Suprapubic skin (tissue), 4 donors: ENCODE data around the gene YIPF2. TPM values are rescaled to one million over a fixed set of nuclear protein-coding genes. Genes with fewer than 3 reads are reported as not detected.

ENCODE experiments used
- DNase-seq, 2 donors: peaks; one replicate each; pipeline ENCODE4 v3.0.0-alpha.2; 2019; ENCODE audit warnings: low spot score in 2 of 2
- H3K27ac ChIP-seq: fragments of 200-600 bp; sonication (generic); one replicate; pipeline ENCODE4 v1.5.1; 2019
- H3K27me3 ChIP-seq: fragments of 200-600 bp; sonication (generic); one replicate; pipeline ENCODE4 v1.5.1; 2019
- H3K36me3 ChIP-seq: fragments of 200-600 bp; sonication (generic); one replicate; pipeline ENCODE4 v1.5.1; 2019
- H3K4me1 ChIP-seq: fragments of 200-600 bp; sonication (generic); one replicate; pipeline ENCODE4 v1.5.1; 2019
- H3K4me3 ChIP-seq: fragments of 200-600 bp; sonication (generic); one replicate; pipeline ENCODE4 v1.5.1; 2019; ENCODE audit warnings: mild to moderate bottlenecking
- H3K9me3 ChIP-seq: fragments of 200-600 bp; sonication (generic); one replicate; pipeline ENCODE4 v1.5.1; 2019
- EP300 ChIP-seq: sonication (generic); formaldehyde crosslinking; IDR thresholded peaks from one replicate; pipeline ENCODE4 v1.6.1; 2017; ENCODE audit warnings: antibody characterized with exemption
- POLR2A ChIP-seq, 2 donors: fragments of 450-650 bp; IDR thresholded peaks; one replicate each; pipeline ENCODE4 v1.6.1; 2017; ENCODE audit warnings: antibody characterized with exemption in 2 of 2, mild to moderate bottlenecking in 2 of 2, moderate library complexity in 2 of 2
- POLR2AphosphoS5 ChIP-seq, 3 donors: sonication (generic); formaldehyde crosslinking; IDR thresholded peaks; one replicate each; pipeline ENCODE4 v1.6.1; 2017; ENCODE audit warnings: antibody characterized with exemption in 3 of 3
- WGBS: methylation state at CpG from one replicate; pipeline ENCODE4 v1.1.5; 2018; 5-methylcytosine and 5-hydroxymethylcytosine counted together
- total RNA-seq, 4 donors: library from RNA; depleted of rRNA; stranded (reverse); fragments of >200 nt; gene quantifications; one replicate each; pipeline ENCODE4 v1.1.0, GENCODE V29; 2016
- TF ChIP-seq, protein P1 (sequence below), 2 donors: fragments of 200-600 bp in 1 of 2; fragments of 450-650 bp in 1 of 2; sonication (generic) in 1 of 2; IDR thresholded peaks; one replicate each; pipeline ENCODE4 v1.5.1; 2016 to 2019; ENCODE audit warnings: antibody characterized with exemption in 2 of 2, mild to moderate bottlenecking in 1 of 2, moderate library complexity in 1 of 2

YIPF2 gene
- total RNA-seq, 4 donors from 2014 or later = 32.4 to 68.0 (median 50.2) TPM

DNA sequence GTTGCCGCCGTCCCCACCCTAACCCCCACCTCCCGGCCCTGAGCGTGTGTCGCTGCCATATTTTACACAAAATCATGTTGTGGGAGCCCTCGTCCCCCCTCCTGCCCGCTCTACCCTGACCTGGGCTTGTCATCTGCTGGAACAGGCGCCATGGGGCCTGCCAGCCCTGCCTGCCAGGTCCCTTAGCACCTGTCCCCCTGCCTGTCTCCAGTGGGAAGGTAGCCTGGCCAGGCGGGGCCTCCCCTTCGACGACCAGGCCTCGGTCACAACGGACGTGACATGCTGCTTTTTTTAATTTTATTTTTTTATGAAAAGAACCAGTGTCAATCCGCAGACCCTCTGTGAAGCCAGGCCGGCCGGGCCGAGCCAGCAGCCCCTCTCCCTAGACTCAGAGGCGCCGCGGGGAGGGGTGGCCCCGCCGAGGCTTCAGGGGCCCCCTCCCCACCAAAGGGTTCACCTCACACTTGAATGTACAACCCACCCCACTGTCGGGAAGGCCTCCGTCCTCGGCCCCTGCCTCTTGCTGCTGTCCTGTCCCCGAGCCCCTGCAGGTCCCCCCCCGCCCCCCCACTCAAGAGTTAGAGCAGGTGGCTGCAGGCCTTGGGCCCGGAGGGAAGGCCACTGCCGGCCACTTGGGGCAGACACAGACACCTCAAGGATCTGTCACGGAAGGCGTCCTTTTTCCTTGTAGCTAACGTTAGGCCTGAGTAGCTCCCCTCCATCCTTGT, 6.4 kb downstream of the YIPF2 start:
- Histone ChIP-seq H3K27ac (no peak overlapping the region), H3K9me3 (no peaks in the 10 kb centered on the region), H3K4me3 (no peak overlapping the region), H3K27me3 (no peaks in the 10 kb centered on the region), H3K36me3 (peaks cover 77% of the 10 kb centered on the region), H3K4me1 (peaks cover under 1% of the 10 kb centered on the region)
- 82% methylated on average over 29 of the region's 33 CpGs for WGBS
- TF ChIP-seq, protein P1, sequence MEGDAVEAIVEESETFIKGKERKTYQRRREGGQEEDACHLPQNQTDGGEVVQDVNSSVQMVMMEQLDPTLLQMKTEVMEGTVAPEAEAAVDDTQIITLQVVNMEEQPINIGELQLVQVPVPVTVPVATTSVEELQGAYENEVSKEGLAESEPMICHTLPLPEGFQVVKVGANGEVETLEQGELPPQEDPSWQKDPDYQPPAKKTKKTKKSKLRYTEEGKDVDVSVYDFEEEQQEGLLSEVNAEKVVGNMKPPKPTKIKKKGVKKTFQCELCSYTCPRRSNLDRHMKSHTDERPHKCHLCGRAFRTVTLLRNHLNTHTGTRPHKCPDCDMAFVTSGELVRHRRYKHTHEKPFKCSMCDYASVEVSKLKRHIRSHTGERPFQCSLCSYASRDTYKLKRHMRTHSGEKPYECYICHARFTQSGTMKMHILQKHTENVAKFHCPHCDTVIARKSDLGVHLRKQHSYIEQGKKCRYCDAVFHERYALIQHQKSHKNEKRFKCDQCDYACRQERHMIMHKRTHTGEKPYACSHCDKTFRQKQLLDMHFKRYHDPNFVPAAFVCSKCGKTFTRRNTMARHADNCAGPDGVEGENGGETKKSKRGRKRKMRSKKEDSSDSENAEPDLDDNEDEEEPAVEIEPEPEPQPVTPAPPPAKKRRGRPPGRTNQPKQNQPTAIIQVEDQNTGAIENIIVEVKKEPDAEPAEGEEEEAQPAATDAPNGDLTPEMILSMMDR (IDR thresholded peaks at IDR 0.05) = no peak
- TF ChIP-seq POLR2A (IDR thresholded peaks at IDR 0.05) = no peak
- no peak for TF ChIP-seq POLR2AphosphoS5 (IDR thresholded peaks at IDR 0.05)
- no peak for TF ChIP-seq EP300
- no peak for DNase-seq

DNA sequence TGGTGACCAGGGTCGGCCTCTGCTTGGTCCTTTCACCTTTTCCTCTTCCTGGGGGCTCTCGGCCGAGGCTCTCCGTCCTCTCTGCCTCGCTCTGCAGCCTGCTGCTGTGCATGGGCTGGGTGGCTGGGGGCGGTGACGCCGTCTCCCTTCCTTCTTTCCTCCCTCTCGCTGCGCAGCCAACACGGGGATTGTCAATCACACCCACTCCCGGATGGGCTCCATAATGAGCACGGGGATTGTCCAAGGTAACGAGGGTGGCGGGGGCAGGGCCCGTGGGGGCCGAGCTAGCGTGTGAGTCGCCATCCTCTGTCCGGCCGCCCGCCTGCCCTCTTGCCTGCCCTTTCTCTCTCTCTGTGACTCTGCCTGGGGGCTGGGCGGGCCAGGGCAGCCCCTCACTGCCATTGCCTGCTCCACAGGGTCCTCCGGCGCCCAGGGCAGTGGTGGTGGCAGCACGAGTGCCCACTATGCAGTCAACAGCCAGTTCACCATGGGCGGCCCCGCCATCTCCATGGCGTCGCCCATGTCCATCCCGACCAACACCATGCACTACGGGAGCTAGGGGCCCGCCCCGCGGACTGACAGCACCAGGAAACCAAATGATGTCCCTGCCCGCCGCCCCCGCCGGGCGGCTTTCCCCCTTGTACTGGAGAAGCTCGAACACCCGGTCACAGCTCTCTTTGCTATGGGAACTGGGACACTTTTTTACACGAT, 7.1 kb downstream of the YIPF2 start:
- no peak for DNase-seq
- Histone ChIP-seq H3K36me3 (peaks cover 84% of the 10 kb centered on the region), H3K4me1 (no peaks in the 10 kb centered on the region), H3K4me3 (no peak overlapping the region), H3K27ac (no peak overlapping the region), H3K9me3 (no peaks in the 10 kb centered on the region), H3K27me3 (no peaks in the 10 kb centered on the region)
- TF ChIP-seq POLR2AphosphoS5 (IDR thresholded peaks at IDR 0.05) (no peak), POLR2A (IDR thresholded peaks at IDR 0.05) (no peak), EP300 (no peak)
- WGBS = 88% methylated on average over 30 of the region's 43 CpGs

DNA sequence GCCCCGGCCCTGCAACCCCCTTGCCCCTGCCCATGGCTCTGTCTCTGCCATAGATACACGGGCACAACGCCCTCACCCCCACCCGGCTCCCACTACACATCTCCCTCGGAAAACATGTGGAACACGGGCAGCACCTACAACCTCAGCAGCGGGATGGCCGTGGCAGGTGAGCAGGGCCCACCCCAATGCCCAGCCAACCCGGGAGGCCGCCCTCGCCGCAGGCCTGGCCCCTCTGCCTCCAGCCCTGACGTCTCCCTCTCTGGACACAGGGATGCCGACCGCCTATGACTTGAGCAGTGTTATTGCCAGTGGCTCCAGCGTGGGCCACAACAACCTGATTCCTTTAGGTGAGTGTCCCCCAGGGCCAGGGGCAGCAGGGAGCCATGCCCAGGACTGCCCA, 7.7 kb downstream of the YIPF2 start:
- H3K4me3 ChIP-seq = no peak overlapping the region
- peaks cover 89% of the 10 kb centered on the region for H3K36me3 ChIP-seq
- 88% methylated on average over 8 of the region's 16 CpGs for WGBS
- no peaks in the 10 kb centered on the region for H3K4me1 ChIP-seq
- TF ChIP-seq EP300 = no peak
- TF ChIP-seq, protein P1 (IDR thresholded peaks at IDR 0.05) = no peak
- TF ChIP-seq POLR2AphosphoS5 (IDR thresholded peaks at IDR 0.05) = no peak
- TF ChIP-seq POLR2A (IDR thresholded peaks at IDR 0.05) = no peak
- H3K27me3 ChIP-seq = no peaks in the 10 kb centered on the region
- DNase-seq = no peak
- no peak overlapping the region for H3K27ac ChIP-seq
- no peaks in the 10 kb centered on the region for H3K9me3 ChIP-seq

DNA sequence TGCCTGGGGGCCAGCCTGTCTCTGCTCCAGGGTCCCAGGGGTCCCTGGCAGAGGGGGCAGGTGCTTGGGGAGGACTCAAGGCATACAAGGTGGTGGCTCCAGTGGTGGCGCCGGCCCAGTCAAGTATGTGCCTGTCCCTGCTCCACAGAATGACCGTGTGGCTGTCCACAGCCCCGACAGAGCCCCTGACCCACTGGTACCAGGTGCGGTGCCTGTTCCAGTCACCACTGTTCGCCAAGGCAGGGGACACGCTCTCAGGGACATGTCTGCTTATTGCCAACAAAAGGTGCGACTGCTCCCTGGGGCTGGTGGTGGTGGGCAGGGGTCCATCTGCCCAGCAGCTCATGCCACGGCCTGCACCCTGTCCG, 8.2 kb downstream of the YIPF2 start:
- 90% methylated on average over 2 of the region's 10 CpGs for WGBS
- H3K27me3 ChIP-seq = no peaks in the 10 kb centered on the region
- DNase-seq = no peak
- TF ChIP-seq EP300 (no peak), POLR2A (IDR thresholded peaks at IDR 0.05) (no peak), POLR2AphosphoS5 (IDR thresholded peaks at IDR 0.05) (no peak)
- TF ChIP-seq, protein P1 (IDR thresholded peaks at IDR 0.05) = no peak
- no peak overlapping the region for H3K27ac ChIP-seq
- peaks cover 90% of the 10 kb centered on the region for H3K36me3 ChIP-seq
- no peaks in the 10 kb centered on the region for H3K9me3 ChIP-seq
- H3K4me3 ChIP-seq = no peak overlapping the region
- H3K4me1 ChIP-seq = peaks cover 2% of the 10 kb centered on the region

DNA sequence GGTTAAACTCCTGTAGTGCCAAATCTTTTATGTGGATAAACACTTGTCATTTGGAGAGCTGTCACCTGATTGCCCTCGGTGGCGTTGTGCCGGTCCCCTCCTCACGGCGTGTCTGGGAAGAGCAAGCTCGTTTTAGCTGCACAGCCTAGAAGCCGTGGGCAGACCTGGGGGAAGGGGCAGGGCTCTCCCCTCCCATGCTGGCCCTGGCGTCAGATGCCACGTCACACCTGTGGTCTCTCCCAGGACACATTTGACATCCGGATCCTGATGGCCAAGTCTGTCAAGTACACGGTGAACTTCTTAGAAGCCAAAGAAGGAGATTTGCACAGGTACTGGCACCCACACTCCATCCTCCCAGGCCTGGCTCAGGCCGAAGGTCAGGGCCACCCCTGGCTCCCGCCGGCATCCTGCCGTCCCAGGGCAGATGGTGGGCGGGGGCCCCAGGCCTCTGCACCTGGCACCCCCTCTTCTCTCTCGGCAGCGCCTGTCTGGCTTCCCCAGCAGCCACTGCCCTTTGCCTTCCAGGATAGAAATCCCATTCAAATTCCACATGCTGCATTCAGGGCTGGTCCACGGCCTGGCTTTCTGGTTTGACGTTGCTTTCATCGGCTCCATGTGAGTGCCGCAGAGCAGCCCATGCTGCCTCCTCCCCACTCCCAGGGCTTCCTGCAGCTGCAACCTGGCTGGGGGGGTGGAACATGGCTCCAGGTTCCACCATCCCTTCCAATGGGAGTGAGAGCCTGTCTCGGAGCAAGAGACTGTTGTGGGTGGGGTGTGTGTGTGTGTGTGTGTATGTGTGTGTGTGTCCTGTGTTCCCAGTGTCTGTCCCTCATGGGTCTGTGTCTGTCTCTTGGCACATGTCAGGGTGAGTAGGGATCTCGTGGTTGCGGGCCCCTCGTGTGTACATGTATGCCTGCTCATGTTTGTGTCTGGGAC, 8.8 kb downstream of the YIPF2 start:
- Histone ChIP-seq H3K27me3 (no peaks in the 10 kb centered on the region), H3K4me1 (peaks cover 9% of the 10 kb centered on the region), H3K36me3 (peaks cover 96% of the 10 kb centered on the region), H3K27ac (no peak overlapping the region), H3K9me3 (no peaks in the 10 kb centered on the region), H3K4me3 (no peak overlapping the region)
- WGBS = 76% methylated on average over 15 of the region's 26 CpGs
- no peak for DNase-seq
- TF ChIP-seq, protein P1 (IDR thresholded peaks at IDR 0.05) = no peak
- TF ChIP-seq EP300 (no peak), POLR2AphosphoS5 (IDR thresholded peaks at IDR 0.05) (no peak), POLR2A (IDR thresholded peaks at IDR 0.05) (no peak)
